HG02678 (cell line): ENCODE results near the gene FOXRED2.
"Not testable (repeated sequence)": the region's sequence is repeated elsewhere in the genome, so short reads cannot be mapped to it uniquely, and the experiment has no call there.

Source experiments
- ATAC-seq: cut with Tn5 transposase; IDR thresholded peaks from one replicate; pipeline ENCODE4 v1.9.1; 2021; ENCODE audit warnings: mild to moderate bottlenecking, moderate library complexity; ENCODE audit not compliant: unreplicated experiment

The FOXRED2 gene

DNA sequence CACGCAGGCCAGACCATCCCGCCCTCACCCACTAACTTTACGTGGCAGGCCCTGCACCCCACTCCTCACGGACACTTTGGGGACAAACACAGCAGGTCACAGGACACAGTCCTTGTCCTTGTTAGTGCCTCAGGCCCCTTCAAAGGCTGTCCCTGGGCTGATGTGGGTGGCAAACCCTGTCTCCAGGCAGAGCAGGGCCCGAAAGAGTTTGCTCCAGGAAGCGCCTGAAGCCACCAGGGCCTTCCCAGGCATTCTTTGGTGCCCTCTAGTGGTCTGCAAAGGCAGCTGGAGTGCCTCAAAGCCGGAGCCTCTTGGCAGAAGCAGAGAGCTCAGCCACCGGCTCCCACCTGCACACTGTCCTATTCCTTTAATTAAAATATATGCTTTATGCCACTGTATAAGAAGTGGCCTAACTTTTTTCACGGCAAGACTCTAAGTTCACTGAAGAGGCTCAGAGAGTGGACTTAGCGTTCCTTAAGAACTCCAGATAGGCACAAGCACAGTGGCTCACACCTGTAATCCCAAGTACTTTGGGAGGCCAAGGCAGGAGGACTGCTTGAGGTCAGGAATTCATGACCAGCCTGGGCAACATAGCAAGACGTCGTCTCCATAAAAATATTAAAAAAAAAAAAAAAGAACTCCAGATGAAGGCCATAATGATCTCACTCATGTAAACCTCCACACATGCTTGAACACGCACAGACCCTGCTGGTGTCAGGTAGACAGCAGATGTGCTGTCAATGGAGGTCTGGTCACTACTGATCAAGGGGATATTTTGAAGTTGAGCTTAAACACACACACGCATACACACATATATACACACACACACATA, 36.5 kb downstream of the FOXRED2 start:
- no peak for ATAC-seq

DNA sequence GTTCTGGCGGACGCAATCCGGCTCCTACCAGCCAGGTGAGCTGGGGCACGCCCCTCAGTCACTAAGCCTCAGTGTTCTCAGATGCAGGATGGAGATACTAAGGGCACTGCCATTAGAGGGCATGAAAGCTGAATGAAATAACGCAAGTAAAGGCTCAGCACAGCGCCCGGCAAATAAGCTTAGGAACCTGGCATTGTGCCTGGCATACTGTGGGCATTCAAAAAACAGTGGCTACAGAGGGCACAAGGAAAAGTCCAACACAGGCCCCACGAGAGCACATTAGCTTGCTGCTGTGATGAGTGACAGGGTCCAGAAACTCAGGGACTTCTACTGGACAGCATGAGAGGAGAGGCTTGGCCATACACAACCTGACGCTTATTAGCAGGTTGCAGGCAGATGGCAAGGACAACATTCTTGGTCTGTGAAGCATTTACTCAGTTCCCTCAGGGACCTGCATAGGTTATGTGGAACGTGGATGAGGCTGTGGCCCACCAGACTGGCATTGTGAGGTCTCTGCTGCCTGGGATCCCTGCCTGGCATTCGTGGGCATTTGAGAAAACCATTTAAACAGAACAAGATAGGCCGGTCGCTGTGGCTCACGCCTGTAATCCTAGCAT, 37.6 kb downstream of the FOXRED2 start:
- no peak for ATAC-seq

DNA sequence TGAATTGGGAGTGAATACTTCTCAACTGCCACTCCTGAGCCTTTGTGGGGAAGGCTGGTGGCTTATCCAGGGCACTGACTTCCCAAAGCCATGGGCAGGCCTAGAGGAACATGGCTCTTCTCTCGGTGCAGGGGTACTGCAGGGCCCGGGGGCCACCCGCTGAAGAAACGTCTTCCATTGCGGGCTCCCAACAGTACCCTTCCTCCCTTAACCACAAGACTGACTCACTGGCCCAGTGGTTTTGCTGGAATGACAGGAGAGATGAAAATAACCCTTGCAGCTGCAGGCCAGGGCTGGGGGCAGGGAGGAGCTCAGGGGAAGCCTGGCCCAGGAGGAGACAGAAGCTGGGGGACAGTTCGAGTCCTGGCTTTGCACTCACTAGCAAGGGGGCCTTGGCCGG, 38.9 kb downstream of the FOXRED2 start:
- no peak for ATAC-seq

DNA sequence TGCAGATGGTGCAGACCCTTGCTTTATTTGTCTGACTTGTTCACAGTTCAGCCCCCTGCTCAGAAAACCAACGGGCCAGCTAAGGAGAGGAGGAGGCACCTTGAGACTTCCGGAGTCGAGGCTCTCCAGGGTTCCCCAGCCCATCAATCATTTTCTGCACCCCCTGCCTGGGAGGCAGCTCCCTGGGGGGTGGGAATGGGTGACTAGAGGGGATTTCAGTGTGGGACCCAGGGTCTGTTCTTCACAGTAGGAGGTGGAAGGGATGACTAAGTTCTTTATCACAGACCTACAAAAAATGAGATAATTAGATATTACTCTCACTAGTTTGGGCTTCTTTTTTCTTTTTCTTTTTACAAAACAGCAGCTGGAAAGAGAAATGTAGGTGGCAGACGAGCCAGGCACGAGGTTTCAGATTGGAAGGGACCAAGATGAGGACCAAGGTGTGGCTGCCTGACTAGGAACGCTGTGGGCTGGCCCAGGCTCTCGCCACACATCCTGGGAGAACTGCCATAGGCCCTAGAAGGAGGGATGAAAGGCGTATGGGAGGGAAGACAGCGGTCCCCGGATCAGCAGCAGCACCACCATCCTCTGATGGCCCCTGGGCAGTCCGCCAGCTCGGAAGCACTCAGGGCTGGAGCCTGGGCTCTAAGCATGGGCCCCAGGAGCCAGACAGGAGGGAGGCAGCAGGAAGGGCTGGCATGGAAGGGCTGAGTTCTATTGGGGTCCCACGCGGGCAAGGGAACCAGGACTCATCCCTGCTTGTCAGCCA, 39.6 kb downstream of the FOXRED2 start:
- no peak for ATAC-seq

DNA sequence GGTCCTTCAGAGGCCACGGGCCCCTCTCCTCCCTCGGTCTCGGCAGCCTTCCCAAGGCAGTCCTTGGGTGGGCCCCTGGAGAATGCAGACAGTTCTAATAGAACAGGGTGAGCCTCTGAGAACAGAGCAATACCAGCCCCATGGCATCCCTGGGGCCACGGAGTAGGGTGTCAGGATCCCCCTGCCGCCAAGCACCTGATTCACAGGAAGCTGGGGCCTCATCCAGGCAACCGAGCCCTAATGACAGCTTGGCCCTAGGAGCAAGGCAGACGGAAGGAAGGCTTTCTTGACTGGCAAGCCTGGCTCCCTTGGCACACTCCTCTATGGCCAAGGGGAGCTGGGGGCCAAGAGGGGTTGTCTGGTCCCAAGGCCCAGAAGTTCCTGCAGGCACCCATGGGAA, 40.6 kb downstream of the FOXRED2 start:
- ATAC-seq, result no peak

DNA sequence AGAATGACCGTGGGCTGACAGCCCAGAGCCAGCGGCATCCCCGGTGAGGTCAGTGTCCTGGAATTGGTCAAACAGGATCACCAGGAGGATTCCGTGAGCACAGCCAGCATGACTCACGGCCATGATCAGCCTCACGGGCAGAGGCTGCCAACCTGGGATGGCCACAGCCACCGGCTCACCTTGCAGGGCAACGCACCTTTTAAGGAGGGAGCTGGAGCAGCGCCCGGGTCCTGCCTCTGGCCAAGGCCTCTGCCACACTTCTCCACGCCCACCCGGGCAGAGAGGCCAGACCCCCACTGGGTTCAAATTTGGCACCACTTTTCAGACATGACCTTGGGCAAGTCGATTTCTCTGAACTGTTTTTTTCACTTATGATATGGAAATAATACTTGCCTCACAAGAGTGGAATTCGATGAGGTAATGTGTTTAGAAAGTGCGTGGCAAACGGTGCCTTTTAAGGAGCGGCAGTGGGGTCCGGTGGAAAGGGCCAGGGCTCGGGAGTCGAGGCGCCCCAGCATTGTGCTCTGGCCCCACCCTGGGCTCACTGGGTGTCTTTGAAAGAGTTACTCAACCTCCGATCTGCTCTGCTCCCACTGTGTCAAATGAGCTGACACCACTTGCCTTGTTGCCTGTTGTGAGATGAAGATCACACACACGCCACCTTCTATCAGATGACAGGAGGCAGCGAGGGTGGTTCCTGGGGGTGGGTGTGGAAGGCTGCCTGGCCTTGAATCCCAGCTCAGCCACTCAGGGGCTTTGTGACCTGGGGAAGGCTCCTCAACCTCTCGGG, 41.4 kb downstream of the FOXRED2 start:
- no peak for ATAC-seq

DNA sequence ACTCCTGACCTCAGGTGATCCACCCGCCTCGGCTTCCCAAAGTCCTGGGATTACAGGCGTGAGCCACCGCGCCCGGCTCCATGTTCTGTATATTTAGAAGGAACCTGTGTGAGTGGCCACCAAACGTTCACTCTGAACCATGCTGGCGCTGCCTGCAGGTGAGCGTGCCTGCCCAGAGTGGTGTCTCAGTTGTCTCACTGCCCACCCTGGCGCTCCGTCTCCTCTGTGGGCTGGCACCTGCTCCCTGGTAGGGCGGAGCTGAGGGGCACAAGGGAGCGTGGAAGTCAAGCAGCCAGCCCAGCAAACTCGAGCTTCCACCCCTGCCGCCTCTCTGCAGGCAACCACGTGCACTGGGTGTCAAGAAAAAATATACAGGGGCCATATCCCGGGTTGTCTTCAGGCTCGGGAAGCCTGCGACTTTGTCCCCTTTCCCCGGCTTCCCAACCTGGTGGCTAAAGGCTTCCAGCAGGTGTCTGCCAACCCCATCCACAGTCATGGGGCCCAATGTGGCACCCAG, 42.1 kb downstream of the FOXRED2 start:
- no peak for ATAC-seq

DNA sequence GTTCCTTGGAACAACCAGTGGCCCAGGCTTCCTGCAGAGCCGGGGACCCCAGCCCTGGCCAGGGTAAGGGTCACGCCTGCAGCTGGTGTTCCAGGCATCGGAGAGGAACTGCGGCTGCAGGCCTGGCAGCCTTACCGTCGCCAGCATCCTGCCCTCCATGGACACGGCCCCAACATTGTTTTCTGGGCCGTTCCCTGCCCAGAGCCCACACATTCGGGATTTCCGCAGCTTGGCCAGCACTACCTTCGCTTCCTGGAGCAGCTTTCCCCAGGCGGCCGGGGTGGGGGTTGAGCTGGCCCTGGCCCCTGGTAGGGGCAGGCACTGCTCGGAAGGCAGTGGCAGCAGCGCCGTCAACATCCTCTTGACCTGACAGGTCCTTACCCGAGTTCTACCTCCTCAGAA, 43.1 kb downstream of the FOXRED2 start:
- ATAC-seq, result no peak

DNA sequence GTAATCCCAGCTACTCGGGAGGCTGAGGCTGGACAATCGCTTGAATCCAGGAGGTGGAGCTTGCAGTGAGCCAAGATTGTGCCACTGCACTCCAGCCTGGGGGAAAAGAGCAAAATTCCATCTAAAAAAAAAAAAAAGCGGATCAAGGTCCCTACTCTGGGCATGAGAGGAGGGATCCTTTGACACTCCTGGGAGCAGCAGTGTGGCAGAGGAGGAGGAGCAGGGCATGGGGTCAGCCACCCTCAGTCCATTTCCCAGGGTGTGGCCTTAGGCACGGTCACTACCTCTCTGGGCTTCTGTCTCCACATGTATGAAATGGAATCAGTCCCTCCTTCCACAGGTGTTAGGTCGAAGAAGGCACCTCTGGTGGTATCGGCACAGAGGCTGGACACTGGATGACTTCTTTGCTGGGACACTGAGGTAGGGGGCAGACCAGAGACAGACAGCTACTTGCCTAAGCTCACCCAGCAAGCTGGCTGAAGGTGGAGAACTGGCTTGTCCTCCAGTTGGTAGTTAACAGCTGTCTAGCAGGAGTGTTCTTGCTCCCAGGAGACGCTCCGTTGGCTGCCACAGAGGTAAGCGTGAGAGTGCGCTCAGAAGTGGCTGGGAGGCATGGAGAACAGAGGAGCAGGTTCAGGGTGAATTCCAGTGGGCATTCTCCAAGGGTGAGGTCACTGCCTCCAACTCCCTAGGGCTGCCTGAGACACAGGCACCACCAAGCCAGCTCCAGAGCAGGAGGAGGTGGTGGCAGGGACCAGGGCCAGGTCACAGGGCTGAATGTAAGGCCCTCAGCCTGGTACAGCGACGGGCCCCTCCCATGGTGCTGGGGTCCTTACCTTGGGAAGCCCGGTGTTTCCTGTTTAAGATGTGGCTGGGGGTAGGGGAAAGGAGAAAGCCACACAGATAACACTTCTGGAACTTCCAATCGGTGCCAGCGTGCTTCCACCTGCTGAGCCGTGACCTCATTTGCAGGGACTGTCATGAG, 44.9 kb downstream of the FOXRED2 start:
- no peak for ATAC-seq

DNA sequence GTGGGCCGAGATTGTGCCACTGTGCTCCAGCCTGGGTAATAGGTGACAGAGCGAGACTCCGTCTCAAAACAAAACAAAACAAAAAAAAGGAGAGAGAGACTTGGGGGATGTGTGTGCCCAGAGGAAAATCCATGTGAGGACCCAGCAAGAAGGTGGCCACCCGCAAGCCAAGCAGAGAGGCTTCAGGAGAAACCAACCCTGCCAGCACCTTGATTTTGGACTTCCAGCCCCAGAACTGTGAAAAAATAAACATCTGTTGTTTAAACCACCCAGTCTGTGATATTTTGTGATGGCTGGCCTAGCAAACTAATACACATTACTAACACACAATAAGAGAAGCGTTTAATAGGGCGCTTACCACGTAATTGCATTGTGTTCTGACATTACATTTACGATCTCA, 46.6 kb downstream of the FOXRED2 start:
- ATAC-seq, result no peak

DNA sequence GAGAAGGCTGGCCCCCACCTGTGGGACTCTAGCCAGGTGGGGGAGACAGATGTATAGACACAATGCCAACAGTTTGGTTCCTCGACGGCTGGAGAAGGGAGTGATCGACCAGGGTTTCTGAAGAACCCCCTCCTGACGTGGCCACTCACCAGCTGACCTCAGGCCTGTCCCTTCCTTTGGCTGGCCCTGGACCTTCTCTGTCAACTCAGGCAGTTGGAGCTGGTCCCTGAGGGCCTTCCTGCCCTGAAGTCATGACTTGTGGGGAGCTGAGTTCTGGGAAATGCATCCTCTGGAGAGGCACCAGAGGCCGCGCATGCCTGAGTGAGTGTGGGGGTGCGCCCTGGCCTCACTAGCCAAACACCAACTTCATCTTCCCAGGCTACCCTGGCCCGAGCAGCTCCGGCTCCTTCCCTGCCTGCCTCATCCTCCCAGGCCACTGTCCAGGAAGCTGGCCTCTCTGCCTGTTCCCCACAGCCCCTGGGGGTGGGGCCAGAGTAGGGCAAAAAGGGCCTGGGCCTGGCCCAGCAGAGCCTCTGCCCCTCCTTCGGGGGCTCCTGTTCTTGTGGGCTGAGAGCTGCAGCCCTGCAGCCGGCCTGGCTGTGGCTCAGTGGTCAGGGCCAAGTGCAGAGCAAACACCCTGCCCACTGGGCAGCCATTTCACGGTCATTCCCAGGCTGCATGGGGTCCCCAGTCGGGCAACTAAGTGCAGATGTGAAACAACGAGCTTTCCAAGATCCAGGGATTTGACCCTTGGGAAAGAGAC, 49.0 kb downstream of the FOXRED2 start:
- no peak for ATAC-seq

DNA sequence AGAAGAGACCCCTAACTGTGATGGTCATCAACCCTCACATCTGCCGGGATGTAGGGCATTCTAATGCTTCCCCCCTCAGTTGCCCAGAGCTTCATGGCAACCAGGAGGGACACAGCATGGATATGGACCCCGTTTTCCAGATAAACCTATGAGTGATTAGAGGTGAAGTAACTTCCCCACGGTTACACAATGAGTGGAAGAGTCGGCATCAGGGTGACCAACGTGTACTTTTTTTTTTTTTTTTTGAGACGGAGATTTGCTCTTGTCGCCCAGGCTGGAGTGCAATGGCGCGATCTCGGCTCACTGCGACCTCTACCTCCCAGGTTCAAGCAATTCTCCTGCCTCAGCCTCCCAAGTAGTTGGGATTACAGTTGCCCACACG, 50.4 kb downstream of the FOXRED2 start:
- no peak for ATAC-seq

DNA sequence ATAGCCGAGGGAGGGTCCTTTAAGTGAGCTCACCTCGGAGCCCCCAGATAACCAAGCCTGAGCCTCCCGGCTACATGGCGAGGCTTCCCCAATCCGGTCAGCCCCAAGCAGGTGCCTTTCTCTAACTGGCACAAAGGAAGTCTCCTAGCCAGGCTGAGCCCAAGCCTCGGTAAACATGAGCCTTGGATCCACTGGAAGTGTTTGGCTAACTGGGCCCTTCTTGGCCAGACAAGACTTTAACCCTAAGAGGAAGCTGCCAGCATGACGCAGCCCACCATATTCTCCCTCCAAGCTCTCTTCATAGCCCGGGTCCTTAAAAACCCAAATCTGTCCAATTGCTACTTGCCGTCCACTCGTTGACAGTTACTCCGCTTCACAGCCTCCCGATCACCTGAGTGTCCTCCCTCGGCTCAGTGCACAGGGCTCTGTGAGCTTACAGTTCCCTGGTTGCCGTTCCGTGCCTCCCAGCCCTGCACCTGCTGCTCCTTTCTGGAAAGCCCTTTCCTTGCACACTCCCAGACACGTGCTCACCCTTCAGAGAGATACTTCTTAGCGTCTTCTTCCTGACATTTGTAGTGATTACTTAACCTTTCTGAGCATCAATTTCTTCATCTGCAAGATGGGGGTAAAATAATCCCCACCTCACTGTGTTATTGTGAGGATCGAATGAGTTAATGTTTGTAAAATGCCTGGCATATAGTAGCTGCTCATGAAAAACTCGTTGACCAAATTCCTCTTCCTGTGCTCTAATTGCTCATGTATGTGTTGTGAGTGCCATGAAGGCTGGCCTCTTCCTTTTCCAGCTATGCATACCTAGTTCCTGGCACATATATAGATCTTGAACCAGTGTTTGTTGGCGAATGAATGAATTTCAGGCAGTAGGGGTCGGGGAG, 51.0 kb downstream of the FOXRED2 start:
- ATAC-seq, result peak; percentile 5

DNA sequence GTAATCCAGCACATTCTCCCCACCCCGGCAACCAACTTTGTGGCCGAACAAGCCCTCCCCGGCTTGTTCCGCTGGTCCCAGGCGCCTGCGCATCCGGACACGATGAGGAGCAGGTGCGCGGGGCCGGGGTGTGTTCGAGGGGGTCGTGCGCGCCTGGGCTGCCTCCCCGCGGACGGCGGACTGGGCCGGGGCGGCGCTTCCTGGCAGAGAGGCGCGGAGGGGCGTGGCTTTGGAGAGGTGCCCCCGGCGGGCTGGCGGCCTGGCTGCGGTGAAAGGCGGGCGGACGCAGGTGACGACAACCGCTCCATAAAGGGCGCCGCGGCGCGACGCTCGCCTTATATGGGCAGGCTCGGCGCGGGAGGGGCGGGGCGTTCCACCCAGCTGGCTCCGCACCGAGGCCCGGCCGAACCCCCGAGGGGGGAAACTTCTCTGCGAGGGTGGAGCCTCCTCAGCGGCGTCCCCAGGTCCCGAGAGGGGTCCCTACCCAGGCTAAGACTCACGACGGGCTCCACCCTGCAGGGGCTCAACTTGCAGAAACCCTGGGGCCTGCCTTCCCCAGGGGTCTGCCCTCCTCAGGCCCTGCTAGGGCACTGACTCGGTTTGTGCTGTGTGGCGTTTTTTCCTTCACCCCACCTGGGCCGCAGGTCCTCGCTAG, 51.8 kb downstream of the FOXRED2 start:
- ATAC-seq, result peak; percentile 74

DNA sequence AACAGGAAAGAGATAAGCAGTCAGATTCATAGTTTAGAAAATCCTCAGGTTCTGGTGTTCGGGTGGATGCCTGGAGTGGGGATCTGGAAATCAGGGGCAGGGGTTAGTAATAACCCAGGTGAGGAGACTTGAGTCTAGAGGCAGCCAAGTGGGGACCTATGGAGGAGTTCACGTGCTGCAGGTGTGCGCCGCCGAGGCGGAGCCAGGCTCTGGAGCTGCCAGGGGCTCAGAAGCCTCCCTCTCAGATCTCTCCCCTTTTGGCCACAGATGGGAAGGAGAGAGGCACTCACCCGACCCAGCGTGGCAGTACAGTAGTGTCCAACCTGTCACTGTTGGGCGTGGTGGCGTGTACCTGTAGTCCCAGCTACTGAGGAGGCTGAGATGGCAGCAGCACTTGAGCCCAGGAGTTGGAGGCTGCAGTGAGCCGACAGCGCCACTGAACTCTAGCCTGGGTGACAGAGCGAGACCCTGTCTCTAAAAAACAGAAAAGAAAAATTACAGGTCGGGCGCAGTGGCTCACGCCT, 52.9 kb downstream of the FOXRED2 start:
- no peak for ATAC-seq

DNA sequence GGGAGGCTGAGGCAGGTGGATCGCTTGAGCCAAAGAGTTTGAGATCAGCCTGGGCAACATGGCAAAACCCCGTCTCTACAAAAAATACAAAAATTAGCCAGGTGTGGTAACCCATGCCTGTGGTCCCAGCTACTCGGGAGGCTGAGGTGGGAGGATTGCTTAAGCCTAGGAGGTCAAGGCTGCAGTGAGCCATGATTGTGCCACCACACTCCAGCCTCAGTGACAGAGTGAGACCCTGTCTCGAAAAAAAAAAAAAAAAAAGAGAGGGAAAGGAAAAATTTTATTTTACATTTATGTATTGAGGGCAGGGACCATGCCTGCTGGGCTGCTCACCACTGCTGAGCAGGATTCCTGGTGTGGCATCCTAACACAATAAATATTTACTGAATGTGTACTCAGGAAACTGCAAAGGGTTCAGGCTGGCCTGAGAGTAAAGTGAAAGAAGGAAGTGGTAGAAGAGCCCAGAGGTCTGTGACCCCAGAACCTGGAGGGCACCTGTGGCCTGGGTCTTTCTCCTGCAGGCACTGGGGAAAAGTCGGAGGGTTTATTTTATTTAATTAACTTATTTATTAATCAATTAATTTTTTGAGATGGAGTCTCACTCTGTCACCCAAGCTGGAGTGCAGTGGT, 53.7 kb downstream of the FOXRED2 start:
- ATAC-seq, result not testable (repeated sequence)
